Endothelial cell of hepatic sinusoid (primary cell): Measurements from ENCODE around the gene PDE6B.

Experiments used
- in situ Hi-C: cut with HindIII; loops from 2 replicates; pipeline ENCODE4 v1.10.0; 2017; ENCODE audit warnings: low sequenced_read_pairs

The PDE6B gene

GRCh38 chr4:621296-622070, 3.9 kb upstream of the PDE6B start:
- in situ Hi-C loops, result loop anchor here (5.0 kb wide), 1 partner anchor 84 kb away; no protein-coding TSS in a partner anchor

DNA sequence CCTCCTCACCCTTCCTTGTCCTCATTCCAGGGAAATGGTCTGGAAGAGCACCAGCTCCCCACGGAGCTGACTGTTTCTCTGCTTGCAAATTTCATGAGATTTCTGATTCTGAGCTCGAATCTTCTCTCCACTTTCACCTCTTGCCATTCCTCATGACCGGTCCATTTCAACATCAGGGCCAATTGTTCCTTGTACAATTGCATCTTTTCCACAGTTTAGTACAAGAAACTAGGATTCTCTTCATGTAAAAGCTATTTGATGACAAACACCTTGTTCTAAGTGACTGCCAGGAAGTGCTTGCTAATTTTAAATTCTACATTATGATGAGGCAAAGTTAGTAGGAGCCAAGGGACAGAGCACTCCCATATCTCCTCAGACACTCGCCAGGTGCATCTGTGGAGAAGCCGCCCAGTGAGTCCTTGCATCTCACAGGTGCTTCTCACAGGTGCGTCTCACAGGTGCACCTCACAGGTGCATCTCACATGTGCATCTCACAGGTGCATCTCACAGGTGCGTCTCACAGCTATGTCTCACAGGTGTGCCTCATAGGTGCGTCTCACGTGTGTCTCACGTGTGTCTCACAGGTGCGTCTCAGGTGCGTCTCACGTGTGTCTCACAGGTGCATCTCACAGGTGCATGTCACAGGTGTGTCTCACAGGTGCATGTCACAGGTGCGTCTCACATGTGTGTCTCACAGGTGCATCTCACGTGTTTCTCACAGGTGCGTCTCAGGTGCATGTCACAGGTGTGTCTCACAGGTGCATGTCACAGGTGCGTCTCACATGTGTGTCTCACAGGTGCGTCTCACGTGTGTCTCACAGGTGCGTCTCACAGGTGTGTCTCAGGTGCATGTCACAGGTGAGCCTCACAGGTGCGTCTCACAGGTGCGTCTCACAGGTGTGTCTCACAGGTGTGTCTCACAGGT, 3.0 kb upstream of the PDE6B start:
- in situ Hi-C loops, result loop anchor here (5.0 kb wide), 1 partner anchor 85 kb away; no protein-coding TSS in a partner anchor

- in situ Hi-C loops, result loop anchor here (5.0 kb wide), 1 partner anchor 86 kb away; no protein-coding TSS in a partner anchor
Observed at GRCh38 chr4:622996-623913, 2.1 kb upstream of the PDE6B start.

GRCh38 chr4:623914-624566, 1.3 kb upstream of the PDE6B start:
- in situ Hi-C loops, result loop anchor here (5.0 kb wide), 1 partner anchor 87 kb away; no protein-coding TSS in a partner anchor

DNA sequence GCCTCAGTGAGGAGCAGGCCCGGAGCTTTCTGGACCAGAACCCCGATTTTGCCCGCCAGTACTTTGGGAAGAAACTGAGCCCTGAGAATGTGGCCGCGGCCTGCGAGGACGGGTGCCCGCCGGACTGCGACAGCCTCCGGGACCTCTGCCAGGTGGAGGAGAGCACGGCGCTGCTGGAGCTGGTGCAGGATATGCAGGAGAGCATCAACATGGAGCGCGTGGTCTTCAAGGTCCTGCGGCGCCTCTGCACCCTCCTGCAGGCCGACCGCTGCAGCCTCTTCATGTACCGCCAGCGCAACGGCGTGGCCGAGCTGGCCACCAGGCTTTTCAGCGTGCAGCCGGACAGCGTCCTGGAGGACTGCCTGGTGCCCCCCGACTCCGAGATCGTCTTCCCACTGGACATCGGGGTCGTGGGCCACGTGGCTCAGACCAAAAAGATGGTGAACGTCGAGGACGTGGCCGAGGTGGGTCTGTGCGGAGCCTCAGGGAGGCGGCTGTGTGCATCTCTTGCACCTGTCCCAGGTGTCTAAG, 323 bp downstream of the PDE6B start:
- in situ Hi-C loops, result no loop called here

DNA sequence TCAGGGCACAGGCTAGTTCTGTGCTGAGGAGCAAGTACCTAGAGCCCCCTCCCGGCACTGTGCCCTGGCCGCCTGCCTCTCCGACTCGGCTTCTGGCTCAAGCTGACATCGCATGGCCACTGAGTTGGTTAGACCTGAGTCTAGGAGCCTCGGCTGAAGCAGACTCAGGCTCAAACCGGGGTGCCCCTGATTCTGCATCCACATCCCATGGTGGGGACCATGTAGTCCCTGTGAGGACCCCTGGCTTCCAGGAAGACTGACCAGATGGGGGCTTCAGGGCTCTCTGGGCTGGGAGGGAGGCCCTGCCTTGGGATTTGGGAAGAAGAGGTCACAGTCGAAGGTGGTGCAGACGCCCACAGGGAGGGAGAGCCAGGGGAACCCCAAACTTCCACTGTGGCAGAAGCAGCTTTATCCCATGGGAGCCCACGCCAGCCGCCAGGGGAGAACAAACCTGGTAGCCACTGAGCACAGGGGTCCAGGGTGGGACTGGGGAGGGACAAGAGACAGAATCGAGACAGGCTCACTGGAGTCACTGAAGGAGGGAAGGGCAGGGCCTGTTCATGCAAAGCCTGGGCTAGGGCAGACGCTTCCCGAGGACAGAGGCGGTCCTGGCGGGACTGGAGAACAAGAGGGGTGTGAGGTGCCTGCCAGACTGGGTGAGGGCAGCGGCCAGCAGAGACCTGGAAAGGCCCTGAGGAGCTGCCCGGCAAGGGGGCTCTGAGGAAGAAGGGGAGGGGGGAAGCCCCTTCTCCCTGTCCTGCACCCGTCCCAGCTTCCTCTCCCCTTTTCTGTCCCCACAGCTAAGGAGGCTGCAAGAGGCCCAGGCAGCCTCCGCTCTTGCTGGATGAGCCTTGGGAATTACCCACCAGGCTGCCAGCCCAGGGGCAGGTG, 1.1 kb downstream of the PDE6B start:
- in situ Hi-C loops, result no loop called here

DNA sequence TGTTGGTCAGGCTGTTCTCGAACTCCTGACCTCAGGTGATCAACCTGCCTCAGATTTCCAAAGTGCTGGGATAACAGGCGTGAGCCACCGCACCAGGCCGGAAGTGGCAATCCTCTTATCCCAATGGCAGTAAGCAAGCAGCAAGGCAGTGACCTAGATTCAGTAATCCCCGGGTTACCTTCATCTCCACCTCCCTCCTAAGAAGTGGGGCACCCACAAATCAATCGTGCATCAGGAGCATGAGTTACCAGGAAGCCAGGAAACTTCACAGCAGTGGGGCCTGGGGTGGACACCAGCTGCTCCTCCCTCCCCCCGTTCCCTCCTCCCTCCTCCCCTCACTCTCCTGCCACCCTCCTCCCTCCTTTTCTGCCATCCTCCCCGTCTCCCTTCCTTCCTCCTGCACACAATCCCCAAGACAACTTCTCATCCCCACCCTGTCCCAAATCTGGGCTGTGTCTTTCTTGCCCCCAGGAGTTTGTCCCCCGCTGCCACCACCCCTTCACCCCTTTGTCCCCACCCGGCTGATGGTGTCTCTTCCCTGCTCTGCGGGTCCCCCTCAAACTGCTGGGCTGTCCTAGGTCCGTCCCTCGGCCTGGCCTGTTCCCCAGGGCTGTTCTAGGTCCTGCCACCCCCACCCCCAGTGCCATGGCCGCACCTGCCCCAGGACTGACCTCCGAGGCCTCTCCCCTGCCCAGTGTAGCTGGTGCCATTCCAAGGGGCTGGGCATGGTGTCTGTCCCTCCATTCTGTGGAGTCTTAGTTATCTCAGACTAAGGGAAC, 2.2 kb downstream of the PDE6B start:
- in situ Hi-C loops, result no loop called here

DNA sequence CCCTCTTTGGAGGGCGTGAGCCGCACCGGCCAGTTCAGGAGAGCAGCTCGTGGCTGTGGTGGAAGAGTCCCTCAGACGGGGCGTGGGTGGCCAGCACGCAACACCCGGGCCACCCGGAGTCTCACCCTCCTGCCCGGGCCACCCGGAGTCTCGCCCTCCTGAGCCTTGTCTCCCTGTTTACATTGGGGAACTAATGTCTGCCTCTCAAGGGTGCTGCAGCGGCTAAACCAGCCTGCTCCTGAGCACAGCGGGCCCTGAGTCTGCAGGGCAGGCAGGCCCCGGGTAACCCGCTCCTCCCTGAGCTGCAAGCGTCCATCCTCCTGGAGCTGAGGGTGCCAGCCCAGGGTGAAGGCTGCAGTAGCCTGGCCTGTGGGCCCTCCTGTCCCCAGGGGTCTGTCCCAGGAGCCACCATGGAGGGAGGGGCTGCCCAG, 3.0 kb downstream of the PDE6B start:
- in situ Hi-C loops, result no loop called here

- in situ Hi-C loops, result no loop called here
Observed at GRCh38 chr4:628821-629635, 3.7 kb downstream of the PDE6B start.

DNA sequence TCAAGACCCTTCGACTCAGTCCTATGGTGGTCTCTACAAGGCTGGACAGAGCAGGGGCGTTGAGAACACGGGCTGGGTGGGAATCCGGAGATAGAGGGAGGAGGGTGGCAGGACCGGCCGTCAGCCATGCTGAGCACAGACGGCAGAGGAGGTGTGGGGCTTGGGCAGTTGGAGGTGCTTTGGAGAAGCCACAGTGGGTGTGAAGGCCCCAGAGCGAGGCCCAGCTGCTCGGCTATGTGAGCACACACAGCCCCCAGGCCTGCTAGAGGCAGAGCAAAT, 4.2 kb downstream of the PDE6B start:
- in situ Hi-C loops, result no loop called here

DNA sequence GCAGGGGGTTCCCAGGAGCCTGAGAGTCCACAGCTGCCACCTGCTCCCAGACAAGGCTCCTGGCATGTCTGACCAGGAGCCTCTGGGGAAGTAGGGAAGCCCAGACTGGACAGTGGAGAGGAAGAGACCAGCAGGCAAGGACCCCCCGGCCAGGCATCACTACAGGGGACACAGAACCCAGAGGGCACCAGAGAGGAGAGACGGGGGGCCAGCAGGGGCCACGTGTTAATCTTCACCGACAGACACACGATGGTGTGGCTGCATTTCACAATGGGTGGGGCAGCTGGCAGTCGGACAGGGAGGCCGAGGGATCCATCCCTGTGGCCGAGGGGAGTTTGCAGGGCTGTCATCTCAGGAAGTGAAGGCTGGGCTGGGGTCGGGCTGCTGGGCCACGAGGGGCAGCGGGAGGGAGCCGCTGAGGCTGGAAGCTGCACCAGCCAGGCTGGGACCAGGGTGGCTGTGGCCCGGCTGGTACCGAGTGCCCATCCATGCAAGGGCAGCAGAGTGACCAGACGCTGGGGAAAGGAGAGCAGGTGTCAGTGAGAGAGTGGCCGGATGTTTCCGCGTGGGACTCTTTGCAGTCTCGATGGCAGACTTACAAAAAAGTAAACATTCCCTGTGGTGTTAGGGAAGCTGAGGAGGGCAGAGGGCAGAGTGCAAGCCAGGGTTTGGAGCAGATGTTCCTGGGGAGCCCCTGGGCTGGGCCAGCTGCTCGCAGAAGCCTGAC, 4.7 kb downstream of the PDE6B start:
- in situ Hi-C loops, result no loop called here

- in situ Hi-C loops, result no loop called here
Observed at GRCh38 chr4:630656-631055, 5.3 kb downstream of the PDE6B start.

DNA sequence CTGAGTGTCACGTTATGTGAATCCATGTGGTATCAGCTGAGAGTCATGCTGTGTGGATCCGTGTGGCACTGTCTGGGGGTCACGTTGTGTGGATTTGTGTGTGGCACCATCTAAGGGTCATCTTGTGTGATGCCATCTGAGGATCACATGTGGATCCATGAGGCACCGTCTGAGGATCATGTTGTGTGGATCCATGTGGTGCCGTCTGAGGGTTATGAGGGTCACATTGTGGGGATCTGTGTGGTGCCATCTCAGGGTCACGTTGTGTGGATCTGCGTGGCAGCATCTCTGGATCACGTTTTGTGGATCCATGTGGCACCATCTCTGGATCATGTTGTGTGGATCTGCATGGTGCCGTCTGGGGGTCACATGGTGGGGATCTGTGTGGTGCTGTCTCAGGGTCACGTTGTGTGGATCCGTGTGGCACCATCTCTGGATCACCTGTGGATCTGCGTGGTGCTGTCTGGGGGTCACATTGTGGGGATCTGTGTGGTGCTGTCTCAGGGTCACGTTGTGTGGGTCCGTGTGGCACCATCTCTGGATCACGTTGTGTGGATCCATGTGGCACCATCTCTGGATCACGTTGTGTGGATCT, 6.9 kb downstream of the PDE6B start:
- in situ Hi-C loops, result no loop called here

DNA sequence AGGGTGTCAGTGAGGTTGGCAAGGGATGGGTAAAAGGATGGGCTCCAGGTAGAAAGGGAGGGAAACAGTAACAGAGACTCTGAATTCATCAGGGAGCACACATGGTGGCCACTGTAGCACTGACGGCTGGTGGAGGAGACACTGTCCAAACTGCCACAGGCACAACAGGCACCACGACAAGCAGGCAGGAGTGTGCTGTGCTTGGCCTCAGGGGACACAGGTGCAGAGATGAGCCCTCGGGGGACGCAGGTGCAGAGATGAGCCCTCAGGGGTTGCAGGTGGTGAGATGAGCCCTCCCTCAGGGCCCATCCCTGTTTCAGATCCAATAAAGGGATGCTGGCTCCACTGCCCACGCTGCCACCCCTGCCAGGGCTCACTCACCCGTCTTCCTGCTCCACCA, 7.6 kb downstream of the PDE6B start:
- in situ Hi-C loops, result no loop called here

DNA sequence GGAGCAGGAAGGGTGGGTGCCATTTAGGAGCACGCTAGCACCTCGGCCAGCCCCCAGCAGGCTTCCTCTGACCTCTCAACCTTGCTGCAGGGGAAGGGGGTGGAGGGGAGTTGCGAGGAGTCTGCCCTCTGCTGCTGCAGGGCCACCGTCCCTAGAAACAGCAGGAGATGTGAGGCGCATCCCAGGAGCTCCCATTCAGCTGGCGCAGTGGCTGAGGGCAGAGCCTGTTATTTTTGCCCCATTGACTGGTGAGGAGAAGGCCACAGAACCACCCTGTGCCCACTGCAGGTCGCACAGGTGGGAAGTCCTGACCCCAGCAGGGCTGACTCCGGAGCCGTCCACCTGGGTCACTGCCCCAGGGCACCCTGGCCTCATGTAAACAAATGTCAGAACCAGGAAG, 8.0 kb downstream of the PDE6B start:
- in situ Hi-C loops, result no loop called here

GRCh38 chr4:633976-634598, 8.7 kb downstream of the PDE6B start:
- in situ Hi-C loops, result no loop called here
